ENCODE results near the gene MT2A. TPM values are rescaled to one million over a fixed set of nuclear protein-coding genes. Genes with fewer than 3 reads are reported as not detected.
A peak's percentile ranks its signal among the peaks of the same experiment; 100 is the strongest.

Gene MT2A
- total and polyA plus RNA-seq, 3 donors from 2014 or later = 20.1 to 77.1 (median 30.7) TPM

GRCh38 chr16:56607675-56608042 is 725 bp upstream of the MT2A start:
- H3K27me3 ChIP-seq = no peaks in the 10 kb centered on the region
- DNase-seq = no peak
- TF ChIP-seq CTCF (IDR thresholded peaks at IDR 0.05) = no peak
- TF ChIP-seq POLR2A (IDR thresholded peaks at IDR 0.05) = no peak
- H3K9me3 ChIP-seq = no peaks in the 10 kb centered on the region
- peak overlapping the region; percentile 38 to 54 for H3K4me3 ChIP-seq
- peak overlapping the region; percentile 85 to 86 for H3K27ac ChIP-seq
- no peaks in the 10 kb centered on the region for H3K36me3 ChIP-seq (ENCODE audit: low read depth, missing control alignments)
- H3K4me1 ChIP-seq = peaks cover 38% of the 10 kb centered on the region
- intact Hi-C loops (cut with DNase I; ENCODE audit: low total_unique reads) = no loop called here
- WGBS, 2 donors = 38 to 40% methylated on average over 2 of the region's 2 CpGs

- no peak for DNase-seq
- peak overlapping the region; percentile 85 to 86 for H3K27ac ChIP-seq
- H3K4me1 ChIP-seq = peaks cover 38% of the 10 kb centered on the region
- no peaks in the 10 kb centered on the region for H3K27me3 ChIP-seq
- H3K36me3 ChIP-seq (ENCODE audit: low read depth, missing control alignments) = no peaks in the 10 kb centered on the region
- no peaks in the 10 kb centered on the region for H3K9me3 ChIP-seq
- intact Hi-C loops (cut with DNase I; ENCODE audit: low total_unique reads) = no loop called here
- no peak for TF ChIP-seq CTCF (IDR thresholded peaks at IDR 0.05)
- TF ChIP-seq POLR2A (IDR thresholded peaks at IDR 0.05) = no peak
- peak overlapping the region; percentile 38 to 54 for H3K4me3 ChIP-seq
- WGBS, 2 donors = 1 to 2% methylated on average over 16 to 21 of the region's 21 CpGs
Measured at GRCh38 chr16:56608876-56609462, 585 bp downstream of the MT2A start.

- peak; percentile 70 for DNase-seq
- Histone ChIP-seq H3K27ac (peak overlapping the region in 1 of 2 donors; percentile 86), H3K4me3 (peak overlapping the region; percentile 38 to 54), H3K27me3 (no peaks in the 10 kb centered on the region), H3K9me3 (no peaks in the 10 kb centered on the region), H3K36me3 (ENCODE audit: low read depth, missing control alignments) (no peaks in the 10 kb centered on the region), H3K4me1 (peaks cover 38% of the 10 kb centered on the region)
- intact Hi-C loops (cut with DNase I; ENCODE audit: low total_unique reads) = no loop called here
- TF ChIP-seq POLR2A (IDR thresholded peaks at IDR 0.05) (no peak), CTCF (IDR thresholded peaks at IDR 0.05) (no peak)
- 1% methylated on average over 6 of the region's 6 CpGs for WGBS, 2 donors
Measured at GRCh38 chr16:56609463-56609921, 1.1 kb downstream of the MT2A start.

- H3K4me1 ChIP-seq = peaks cover 38% of the 10 kb centered on the region
- DNase-seq = peak; percentile 59
- TF ChIP-seq POLR2A (IDR thresholded peaks at IDR 0.05) (no peak), CTCF (IDR thresholded peaks at IDR 0.05) (no peak)
- H3K4me3 ChIP-seq = peak overlapping the region in 1 of 2 donors; percentile 38
- H3K27ac ChIP-seq = peak overlapping the region in 1 of 2 donors; percentile 86
- 25 to 46% methylated on average over 10 of the region's 10 CpGs for WGBS, 2 donors
- no peaks in the 10 kb centered on the region for H3K36me3 ChIP-seq (ENCODE audit: low read depth, missing control alignments)
- H3K9me3 ChIP-seq = no peaks in the 10 kb centered on the region
- H3K27me3 ChIP-seq = no peaks in the 10 kb centered on the region
- intact Hi-C loops (cut with DNase I; ENCODE audit: low total_unique reads) = no loop called here
Measured at GRCh38 chr16:56610017-56610608, 1.7 kb downstream of the MT2A start.
